ENCODE results near the gene TCEAL3.
"Not testable (repeated sequence)": the region's sequence is repeated elsewhere in the genome, so short reads cannot be mapped to it uniquely, and the experiment has no call there.

The TCEAL3 gene

GRCh38 chrX:103624111-103624510 lies 16.3 kb downstream of the TCEAL3 start:
- DNase-seq (ENCODE audit: low read depth, low spot score), result peak; percentile 32

- DNase-seq (ENCODE audit: low read depth, low spot score), result no peak
Measured at GRCh38 chrX:103626855-103627254, 19.1 kb downstream of the TCEAL3 start.

- peak; percentile 72 for DNase-seq (ENCODE audit: low read depth, low spot score)
Measured at GRCh38 chrX:103628386-103629317, 20.9 kb downstream of the TCEAL3 start, which contains the start of gene TCEAL1. Gene TCEAL1, plus strand, starts transcription at chrX:103628975. Its CDS starts 942 bp downstream, at chrX:103629917.

- DNase-seq (ENCODE audit: low read depth, low spot score), result peak; percentile 87
Measured at GRCh38 chrX:103629318-103630170, 21.8 kb downstream of the TCEAL3 start.

GRCh38 chrX:103630171-103630511 lies 22.4 kb downstream of the TCEAL3 start:
- no peak for DNase-seq (ENCODE audit: low read depth, low spot score)

- no peak for DNase-seq (ENCODE audit: low read depth, low spot score)
Measured at GRCh38 chrX:103631145-103631544, 23.4 kb downstream of the TCEAL3 start.

GRCh38 chrX:103635436-103635835 lies 27.7 kb downstream of the TCEAL3 start:
- no peak for DNase-seq (ENCODE audit: low read depth, low spot score)

GRCh38 chrX:103637604-103638338 lies 30.0 kb downstream of the TCEAL3 start:
- no peak for DNase-seq (ENCODE audit: low read depth, low spot score)

GRCh38 chrX:103638479-103639346 lies 30.9 kb downstream of the TCEAL3 start:
- DNase-seq (ENCODE audit: low read depth, low spot score), result peak; percentile 87

- DNase-seq (ENCODE audit: low read depth, low spot score), result no peak
Measured at GRCh38 chrX:103640401-103641155, 32.8 kb downstream of the TCEAL3 start.

- no peak for DNase-seq (ENCODE audit: low read depth, low spot score)
Measured at GRCh38 chrX:103644125-103644524, 36.4 kb downstream of the TCEAL3 start.

- no peak for DNase-seq (ENCODE audit: low read depth, low spot score)
Measured at GRCh38 chrX:103647630-103648029, 39.9 kb downstream of the TCEAL3 start.

GRCh38 chrX:103651151-103651773 lies 43.5 kb downstream of the TCEAL3 start:
- no peak for DNase-seq (ENCODE audit: low read depth, low spot score)

GRCh38 chrX:103655230-103656000 lies 47.7 kb downstream of the TCEAL3 start:
- DNase-seq (ENCODE audit: low read depth, low spot score), result not testable (repeated sequence)

GRCh38 chrX:103656617-103657016 lies 48.9 kb downstream of the TCEAL3 start:
- no peak for DNase-seq (ENCODE audit: low read depth, low spot score)

- DNase-seq (ENCODE audit: low read depth, low spot score), result not testable (repeated sequence)
Measured at GRCh38 chrX:103657066-103657465, 49.3 kb downstream of the TCEAL3 start.

GRCh38 chrX:103658681-103659433 lies 51.1 kb downstream of the TCEAL3 start:
- no peak for DNase-seq (ENCODE audit: low read depth, low spot score)

GRCh38 chrX:103659460-103659859 lies 51.7 kb downstream of the TCEAL3 start:
- DNase-seq (ENCODE audit: low read depth, low spot score), result not testable (repeated sequence)

All from ELF-1 (cell line).